GM18861 (cell line): ENCODE measurements around the gene ZNF689.

Source experiments
- ATAC-seq: cut with Tn5 transposase; IDR thresholded peaks from one replicate; pipeline ENCODE4 v1.9.1; 2021; ENCODE audit not compliant: unreplicated experiment

The ZNF689 gene

DNA sequence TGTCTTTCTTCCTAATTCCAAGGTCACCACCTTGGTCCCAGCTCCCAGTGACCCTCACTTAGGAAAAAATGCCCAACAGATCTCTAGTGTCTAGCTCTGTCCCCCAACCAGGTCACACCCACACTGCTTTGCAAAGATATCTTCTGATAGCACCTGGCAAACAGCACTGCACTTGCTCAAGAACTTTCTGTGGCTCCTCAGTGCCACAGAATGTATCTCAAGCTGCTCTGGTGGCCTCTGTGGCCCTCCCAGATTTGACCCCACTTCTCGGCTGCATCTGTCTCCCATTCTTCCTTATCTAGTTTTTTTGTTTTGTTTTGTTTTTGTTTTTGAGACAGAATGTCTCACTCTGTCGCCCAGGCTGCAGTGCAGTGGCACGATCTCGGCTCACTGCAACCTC lies 43.7 kb downstream of the ZNF689 start:
- no peak for ATAC-seq

DNA sequence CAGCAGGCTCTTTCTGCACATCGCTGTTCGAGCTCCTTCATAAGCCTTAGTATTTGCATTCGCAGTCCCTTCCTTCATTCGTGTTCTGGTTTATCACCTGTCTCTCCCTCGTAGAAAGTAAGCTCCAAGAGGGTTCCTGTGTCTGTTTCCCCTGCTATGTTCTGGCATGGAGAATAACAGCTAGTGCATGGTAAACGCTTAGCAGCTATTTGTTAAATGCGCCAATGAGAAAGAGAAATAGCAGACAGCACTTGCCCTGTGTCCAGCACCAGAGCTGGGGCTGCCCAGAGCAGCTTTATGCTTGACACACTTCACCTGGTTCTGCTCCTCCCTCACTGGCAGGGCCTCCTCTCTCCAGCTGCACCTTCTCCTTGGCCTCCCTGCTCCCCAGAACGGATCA lies 44.2 kb downstream of the ZNF689 start:
- no peak for ATAC-seq

DNA sequence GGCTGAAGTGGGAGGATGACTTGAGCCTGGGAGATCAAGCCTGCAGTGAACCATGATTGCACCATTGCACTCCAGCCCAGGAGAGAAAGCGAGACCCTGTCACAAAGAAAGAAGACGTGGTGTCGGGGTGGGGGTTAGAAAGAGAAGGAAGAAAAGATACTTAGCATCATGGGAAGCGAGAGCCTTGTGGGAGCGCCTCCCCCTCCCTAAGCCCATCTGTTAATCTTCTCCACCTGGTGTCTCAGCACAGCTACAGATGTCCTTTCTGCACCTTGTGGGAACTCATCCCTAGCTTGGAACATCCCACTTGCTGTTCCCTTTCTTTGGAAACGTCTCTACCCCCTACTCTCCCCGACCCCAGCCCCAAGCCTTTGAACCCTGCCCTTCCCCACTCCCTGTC lies 44.7 kb downstream of the ZNF689 start:
- no peak for ATAC-seq

DNA sequence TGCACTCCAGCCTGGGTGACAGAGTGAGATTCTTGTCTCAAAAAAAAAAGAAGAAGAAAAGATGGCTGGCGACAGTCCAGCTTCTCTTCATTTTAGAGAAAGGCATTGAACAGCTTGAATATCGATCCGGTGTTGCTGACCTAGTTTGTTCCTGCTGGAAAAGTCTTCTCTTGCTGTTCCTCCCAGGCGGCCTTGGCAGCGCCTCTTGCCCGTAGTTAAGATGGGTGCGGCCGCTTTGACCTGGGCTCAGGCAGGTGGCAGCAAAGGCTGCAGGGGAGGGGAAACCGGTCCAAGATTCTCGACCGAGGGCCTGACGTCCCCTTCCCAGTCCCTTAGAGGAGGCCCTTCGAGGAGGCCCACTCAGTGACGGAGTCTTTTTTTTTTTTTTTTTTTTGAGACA lies 48.2 kb downstream of the ZNF689 start:
- no peak for ATAC-seq

DNA sequence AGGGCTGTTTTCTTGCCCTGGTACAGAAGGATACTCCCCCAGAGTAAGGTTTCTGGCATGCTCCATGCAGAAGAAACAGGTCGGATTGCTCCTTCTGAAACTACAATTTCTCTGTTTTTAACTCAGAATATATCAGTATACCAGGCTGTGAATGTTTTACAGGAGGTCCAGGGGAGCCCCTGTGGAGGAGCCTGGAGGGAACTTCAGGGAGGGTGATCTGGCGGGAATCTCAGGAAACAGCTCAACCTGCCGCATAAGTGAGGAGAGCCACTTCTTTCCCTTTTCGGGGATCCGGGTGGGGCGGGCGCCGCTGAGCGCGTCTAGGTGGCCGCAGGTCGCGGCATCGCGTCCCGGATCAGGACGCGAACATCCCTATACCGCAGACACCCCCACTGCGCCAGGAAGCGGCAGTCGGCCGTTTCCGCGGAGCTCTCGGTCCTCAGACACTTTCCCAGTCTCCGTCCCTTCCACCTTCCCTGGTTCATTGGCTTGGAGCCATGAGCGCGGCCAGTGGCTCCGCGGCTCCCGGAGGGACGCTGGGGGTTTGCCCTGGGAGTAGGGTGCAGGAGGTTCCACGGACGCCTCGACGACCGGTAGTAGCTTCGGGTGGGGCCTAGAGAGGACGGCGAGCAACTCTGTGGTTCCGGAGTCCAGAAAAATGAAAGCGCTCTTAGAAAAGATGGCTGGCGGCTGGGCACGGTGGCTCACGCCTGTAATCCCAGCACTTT lies 48.9 kb downstream of the ZNF689 start:
- no peak for ATAC-seq

DNA sequence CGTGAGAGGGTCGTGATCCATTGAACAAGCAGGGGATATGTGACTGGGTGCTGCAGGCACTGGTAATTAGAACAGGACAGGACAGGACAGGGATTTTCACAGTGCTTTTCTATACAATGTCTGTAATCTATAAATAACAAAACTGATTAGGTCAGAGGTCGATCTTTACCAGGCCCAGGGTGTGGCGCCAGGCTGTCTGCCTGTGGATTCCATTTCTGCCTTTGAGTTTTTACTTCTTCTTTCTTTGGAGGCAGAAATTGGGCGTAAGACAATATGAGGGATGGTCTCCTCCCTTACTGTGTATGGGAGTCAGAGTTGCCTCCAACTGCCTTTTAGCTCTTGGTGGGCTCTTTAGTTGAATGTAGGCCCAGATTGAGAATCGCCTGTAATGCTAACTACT lies 50.5 kb downstream of the ZNF689 start:
- ATAC-seq: no peak

DNA sequence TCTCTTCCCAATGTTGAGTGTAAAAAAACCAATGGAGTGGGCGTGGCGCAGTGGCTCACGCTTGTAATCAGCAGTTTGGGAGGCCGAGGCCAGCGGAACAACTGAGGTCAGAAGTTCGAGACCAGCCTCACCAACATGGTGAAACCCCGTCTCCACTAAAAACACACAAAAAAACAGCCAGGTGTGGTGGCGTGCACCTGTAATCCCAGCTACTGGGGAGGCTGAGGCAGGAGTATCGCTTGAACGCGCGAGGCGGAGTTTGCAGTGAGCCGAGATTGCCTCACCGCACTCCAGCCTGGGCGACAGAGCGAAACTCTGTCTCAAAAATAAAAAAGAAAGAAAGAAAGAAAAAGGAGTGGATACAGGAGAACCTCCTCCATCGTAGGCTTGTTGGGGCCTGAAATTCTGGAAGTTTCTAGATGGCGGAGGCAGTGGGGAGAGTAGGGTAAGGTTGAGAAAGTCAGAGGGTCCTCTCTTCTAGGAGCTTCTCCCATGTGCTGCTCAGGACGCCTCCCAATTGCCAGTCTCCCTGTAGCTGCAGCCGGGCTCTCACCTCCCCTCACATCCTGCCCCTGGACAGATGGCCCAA lies 51.3 kb downstream of the ZNF689 start:
- no peak for ATAC-seq

DNA sequence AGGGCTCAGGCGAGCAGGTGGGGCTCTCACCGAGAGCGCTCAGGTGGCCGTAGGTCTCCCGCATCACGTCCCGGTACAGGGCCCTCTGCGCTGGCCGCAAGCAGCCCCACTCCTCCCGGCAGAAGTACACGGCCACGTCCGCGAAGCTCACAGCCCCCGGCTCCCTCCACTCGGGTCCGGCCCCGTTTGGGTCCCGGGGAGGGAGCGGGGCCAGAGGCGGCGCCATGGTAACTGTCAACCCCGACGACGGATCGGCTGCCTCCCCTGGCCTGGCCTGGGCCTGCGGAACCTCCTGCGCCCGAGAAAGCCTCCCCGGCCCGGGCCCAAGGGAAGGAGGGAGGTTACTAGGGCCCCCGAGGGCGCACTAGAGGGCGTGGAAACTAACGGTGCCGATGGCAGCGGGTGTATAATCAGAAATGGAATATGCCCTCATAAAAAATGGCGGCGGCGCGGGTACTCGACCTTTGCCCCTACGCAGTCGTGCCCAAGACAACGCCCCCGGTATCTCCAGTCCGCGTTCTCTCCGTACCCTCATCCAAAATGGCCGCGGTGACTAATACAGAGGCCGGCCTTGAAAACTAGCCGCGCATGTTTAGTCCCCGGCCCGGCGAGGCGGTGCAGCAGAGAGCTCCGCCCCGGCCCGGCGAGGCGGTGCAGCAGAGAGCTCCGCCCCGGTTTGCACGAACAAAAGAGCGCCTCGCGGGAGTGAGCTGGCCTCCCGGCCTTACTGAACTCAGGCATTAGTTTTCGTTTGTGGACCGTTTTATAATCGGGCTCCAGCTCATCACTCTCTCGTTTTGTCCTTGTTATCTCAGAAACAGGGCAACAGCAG lies 52.0 kb downstream of the ZNF689 start, which contains the start of gene ZNF764:
Gene ZNF764, minus strand, starts transcription at position 418 of the 832 bp plus-strand sequence. Its CDS starts 192 bp downstream, at position 226.
- peak; percentile 78 for ATAC-seq

DNA sequence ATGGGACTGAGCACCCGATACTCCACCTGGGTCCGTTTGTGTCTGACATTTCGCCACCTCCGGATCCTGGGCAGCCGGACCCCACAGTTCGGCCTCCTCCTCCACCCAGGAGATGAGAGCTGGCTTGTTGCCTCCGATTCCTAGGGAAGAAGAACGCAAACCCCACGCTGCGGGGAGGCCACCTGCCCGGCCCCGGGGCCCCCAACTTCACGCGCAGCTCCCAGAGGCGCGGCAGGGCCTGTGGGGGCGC lies 52.6 kb downstream of the ZNF689 start:
- ATAC-seq: peak; percentile 3

DNA sequence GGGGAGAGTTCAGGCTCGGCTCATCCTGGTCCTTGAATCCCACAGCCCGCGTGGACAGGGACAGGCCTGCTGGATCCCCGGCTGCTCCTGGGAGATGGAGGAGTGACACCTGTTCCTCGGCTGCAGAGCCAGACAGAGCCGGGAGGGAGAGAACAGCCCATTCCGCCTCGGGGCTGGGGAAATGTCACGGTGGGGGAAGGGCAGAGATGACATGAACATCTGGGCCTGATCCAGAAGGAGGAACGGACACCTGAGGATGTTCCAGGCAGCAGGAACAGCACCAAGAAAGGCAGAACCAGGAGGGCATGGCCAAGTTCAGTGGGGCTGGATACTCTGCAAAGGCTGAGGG lies 54.1 kb downstream of the ZNF689 start:
- ATAC-seq: no peak

DNA sequence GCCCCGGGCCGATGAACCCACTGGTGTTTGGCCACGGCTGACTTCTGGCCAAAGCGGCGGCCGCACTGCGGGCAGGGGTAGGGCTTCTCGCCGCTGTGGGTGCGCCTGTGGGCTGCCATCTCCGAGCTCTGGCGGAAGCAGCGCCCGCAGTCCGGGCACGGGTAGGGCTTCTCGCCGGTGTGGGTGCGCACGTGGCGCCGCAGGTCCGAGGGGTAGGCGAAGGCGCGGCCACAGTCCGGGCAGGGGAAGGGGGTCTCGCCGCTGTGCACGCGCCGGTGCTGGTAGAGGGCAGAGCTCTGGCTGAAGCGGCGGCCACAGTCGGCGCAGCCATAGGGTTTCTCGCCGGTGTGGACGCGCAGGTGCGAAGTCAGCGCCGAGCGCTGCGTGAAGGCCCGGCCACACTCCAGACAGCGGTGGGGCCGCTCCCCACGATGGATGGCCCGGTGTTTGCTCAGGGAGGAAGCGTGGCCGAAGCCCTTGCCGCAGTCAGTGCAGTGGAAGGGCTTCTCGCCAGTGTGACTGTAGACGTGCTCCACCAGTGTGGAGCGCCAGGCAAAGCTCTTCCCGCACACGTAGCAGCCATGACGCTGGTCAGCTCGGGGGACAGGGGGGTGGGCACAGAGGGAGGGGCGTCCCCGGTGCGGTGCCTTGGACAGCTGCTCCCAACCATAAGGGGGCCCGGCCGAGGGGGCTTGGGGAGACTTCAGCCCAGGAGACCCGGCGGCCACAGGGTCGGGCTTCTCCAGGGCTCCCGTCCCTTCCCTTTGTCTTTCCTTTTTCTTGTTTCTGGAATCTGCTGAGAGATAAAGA lies 54.7 kb downstream of the ZNF689 start:
- ATAC-seq: no peak

DNA sequence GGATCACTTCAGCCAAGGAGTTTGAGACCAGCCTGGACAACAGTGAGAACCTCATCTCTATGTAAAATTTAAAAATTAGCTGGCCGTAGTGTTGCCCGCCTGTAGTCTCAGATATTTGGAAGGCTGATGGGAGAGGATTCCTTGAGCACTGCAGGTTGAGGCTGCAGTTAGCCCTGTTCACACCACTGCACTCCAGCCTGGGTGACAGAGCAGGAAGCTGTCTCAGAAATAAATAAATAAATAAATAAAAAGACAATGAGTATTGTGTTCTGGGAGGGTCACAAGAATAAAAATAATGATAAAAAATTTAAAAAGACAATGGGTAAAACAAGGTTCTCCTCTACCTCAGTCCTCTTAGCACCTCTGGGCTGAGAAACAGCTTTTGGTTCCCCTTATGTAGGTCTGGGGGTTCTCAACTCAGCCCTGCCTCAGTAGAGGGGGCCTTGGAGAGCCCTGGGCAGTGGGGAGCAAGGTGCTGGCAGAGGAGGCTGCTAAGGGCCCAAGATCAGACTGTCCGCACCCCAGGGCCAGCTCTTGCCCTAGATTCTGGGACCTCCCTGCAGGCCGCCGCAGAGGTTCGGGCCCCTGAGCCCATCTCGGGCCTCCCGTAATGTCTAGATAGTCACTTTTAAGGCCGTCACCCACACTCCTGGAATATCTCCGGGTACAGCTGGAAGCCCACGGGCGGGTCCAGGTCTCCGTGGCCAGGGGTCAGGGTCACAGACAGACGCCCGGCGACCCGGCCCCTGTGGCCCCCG lies 55.5 kb downstream of the ZNF689 start:
- no peak for ATAC-seq

DNA sequence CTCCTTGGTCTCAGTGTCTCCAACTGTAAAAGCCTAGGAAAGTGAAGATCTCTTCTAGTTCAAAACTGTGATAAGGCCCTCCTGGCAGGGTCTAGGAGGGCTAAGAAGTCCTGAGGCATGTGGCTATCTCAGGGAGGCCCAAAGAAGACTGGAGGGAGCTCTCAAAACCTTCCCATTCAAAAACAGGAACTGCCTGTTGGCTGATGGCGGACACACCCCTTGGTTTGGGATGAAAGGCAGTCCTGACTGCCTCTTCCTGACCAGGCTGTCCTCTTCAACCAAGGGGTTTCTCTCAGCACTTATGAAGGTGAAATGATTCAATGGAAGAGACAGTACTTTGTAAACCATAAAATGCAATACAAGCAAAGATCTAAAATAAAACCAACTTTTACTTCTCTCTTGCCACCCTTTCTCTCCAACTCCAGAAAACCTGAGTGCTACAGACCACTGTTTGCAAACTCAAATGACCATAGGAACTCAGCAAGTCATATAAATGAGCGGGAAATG lies 56.7 kb downstream of the ZNF689 start:
- ATAC-seq: no peak

DNA sequence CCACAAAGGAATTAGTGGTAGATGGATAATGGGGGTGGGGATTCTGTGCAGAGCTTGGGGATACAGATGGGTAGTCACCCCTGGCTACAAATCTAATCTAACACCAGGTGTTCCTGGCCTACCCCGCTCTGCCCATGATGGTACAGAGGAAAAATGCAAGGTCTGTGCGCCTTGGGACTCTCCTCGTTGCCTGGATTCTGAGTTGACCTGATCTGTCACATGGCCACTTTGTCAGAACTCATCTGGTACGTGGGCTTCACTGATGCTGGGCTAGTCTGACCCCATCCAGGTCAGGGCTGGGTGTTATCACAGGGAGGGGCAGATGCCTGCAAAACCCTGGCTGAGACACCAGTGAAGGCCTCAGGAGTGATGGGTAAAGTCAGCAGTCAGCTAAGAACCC lies 57.2 kb downstream of the ZNF689 start:
- ATAC-seq: no peak
